ENCODE measurements around the gene MLPH.
A peak's percentile ranks its signal among the peaks of the same experiment; 100 is the strongest.
"Not testable (repeated sequence)": the region's sequence is repeated elsewhere in the genome, so short reads cannot be mapped to it uniquely, and the experiment has no call there.

Gene MLPH

GRCh38 chr2:237591141-237591881 lies 104.3 kb downstream of the MLPH start:
- Histone ChIP-seq H3K27ac (no peak overlapping the region), H3K4me3 (peak overlapping the region; percentile 3)
- no peak for DNase-seq (ENCODE audit: low spot score)
- no peak for TF ChIP-seq CTCF (IDR thresholded peaks at IDR 0.05)

DNA sequence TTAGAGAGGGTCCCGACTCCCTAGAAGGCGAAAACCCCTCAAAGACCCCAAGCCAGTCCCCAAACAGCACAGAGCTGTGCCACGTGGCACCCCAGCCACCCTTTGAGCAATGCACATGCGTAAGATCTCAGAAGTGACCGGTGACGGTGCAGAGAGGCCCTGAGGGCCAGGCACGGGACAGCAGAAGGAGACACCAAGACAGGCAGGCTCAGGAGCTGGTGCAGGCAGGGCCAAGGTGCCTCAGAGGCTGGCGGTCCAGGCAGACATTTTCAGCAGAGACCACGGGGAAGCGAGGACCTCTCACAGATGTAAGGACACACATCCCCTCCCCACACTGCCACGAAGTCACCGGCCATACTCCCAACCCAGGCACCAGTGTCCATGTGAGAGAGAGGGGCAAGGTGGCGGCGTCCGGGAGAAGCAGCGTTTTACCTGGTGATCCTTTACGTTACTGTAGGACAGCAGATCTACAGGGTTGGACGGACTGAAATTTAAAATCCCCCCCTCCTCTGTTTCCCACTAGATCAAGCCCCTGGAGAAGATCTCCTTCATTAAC lies 105.5 kb downstream of the MLPH start:
- no peak for DNase-seq (ENCODE audit: low spot score)
- H3K4me3 ChIP-seq: no peak overlapping the region
- H3K27ac ChIP-seq: no peak overlapping the region
- no peak for TF ChIP-seq CTCF (IDR thresholded peaks at IDR 0.05)

DNA sequence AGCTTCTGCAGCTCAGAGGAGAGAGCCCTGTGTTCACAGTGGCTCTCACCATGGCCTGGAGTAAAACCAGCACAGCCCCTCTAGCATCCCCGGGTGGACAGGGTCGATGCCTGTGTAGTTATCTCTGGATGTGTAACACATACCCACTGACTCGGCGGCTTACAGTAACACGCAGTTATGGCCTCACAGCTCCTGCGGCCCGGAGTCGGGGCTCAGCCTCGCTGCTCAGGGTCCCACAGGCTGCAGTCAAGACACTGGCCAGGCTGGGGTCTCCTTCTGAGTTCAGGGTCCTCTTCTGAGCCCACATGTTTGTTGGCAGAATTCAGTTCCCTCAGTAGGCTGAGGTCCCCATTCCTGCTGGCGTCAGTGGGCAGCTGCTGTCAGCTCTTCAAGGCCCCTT lies 106.0 kb downstream of the MLPH start:
- Histone ChIP-seq H3K4me3 (no peak overlapping the region), H3K27ac (peak overlapping the region in 1 of 2 donors; percentile 86)
- TF ChIP-seq CTCF (IDR thresholded peaks at IDR 0.05): no peak
- no peak for DNase-seq (ENCODE audit: low spot score)

GRCh38 chr2:237593596-237594320 lies 106.7 kb downstream of the MLPH start:
- no peak for DNase-seq (ENCODE audit: low spot score)
- TF ChIP-seq CTCF (IDR thresholded peaks at IDR 0.05): no peak
- Histone ChIP-seq H3K27ac (peak overlapping the region; percentile 80 to 86), H3K4me3 (no peak overlapping the region)

- TF ChIP-seq CTCF (IDR thresholded peaks at IDR 0.05): no peak
- Histone ChIP-seq H3K27ac (peak overlapping the region; percentile 80 to 86), H3K4me3 (peak overlapping the region; percentile 12)
- no peak for DNase-seq (ENCODE audit: low spot score)
Measured at GRCh38 chr2:237594514-237594871, 107.4 kb downstream of the MLPH start.

- H3K4me3 ChIP-seq; DNase-seq (ENCODE audit: low spot score): not testable (repeated sequence)
- H3K27ac ChIP-seq: peak overlapping the region; percentile 80 to 86
Measured at GRCh38 chr2:237595829-237596519, 108.9 kb downstream of the MLPH start.

GRCh38 chr2:237596520-237597195 lies 109.6 kb downstream of the MLPH start:
- Histone ChIP-seq H3K27ac (peak overlapping the region; percentile 62 to 63), H3K4me3 (no peak overlapping the region)
- no peak for TF ChIP-seq CTCF (IDR thresholded peaks at IDR 0.05)
- DNase-seq (ENCODE audit: low spot score): no peak

All from coronary artery (tissue), 2 donors.